Endodermal cell (in vitro differentiated cells): ENCODE measurements around the gene BTBD9. TPM values are rescaled to one million over a fixed set of nuclear protein-coding genes. Genes with fewer than 3 reads are reported as not detected.

Experiments used
- DNase-seq: peaks from one replicate; pipeline ENCODE4 v3.0.0-alpha.2; 2017
- H3K27ac ChIP-seq: 2 replicates; pipeline ENCODE4 v1.5.1; 2013; ENCODE audit warnings: mild to moderate bottlenecking, low read depth, low read length, moderate library complexity
- H3K27me3 ChIP-seq: 2 replicates; pipeline ENCODE4 v1.6.1; 2013; ENCODE audit warnings: mild to moderate bottlenecking, low read length, moderate library complexity; ENCODE audit not compliant: insufficient read depth, control insufficient read depth, poor library complexity, severe bottlenecking
- H3K36me3 ChIP-seq: 2 replicates; pipeline ENCODE4 v1.7.0; 2013; ENCODE audit warnings: mild to moderate bottlenecking, low read length, moderate library complexity; ENCODE audit not compliant: control insufficient read depth, insufficient read depth
- H3K4me1 ChIP-seq: one replicate; pipeline ENCODE4 v1.7.0; 2013; ENCODE audit warnings: low read length; ENCODE audit not compliant: control insufficient read depth, insufficient read depth
- H3K4me3 ChIP-seq: 2 replicates; pipeline ENCODE4 v1.5.1; 2013; ENCODE audit warnings: mild to moderate bottlenecking, low read length, moderate library complexity
- H3K9ac ChIP-seq: 2 replicates; pipeline ENCODE4 v1.6.1; 2013; ENCODE audit warnings: mild to moderate bottlenecking, low read length, moderate library complexity; ENCODE audit not compliant: poor library complexity, severe bottlenecking; ENCODE audit errors: extremely low read depth
- H3K9me3 ChIP-seq: 2 replicates; pipeline ENCODE4 v1.6.1; 2013; ENCODE audit warnings: mild to moderate bottlenecking, low read length, moderate library complexity; ENCODE audit not compliant: control insufficient read depth
- H3K27ac Mint-ChIP-seq: 2 replicates; pipeline ENCODE4 v1.8.0; 2020; ENCODE audit warnings: mixed read lengths
- H3K27me3 Mint-ChIP-seq: 2 replicates; pipeline ENCODE4 v1.8.0; 2021; ENCODE audit warnings: mild to moderate bottlenecking, mixed read lengths; ENCODE audit not compliant: insufficient read depth
- H3K36me3 Mint-ChIP-seq: 2 replicates; pipeline ENCODE4 v1.8.0; 2020; ENCODE audit warnings: low read depth, mixed read lengths
- H3K4me1 Mint-ChIP-seq: 2 replicates; pipeline ENCODE4 v1.8.0; 2020; ENCODE audit warnings: mixed read lengths
- H3K4me3 Mint-ChIP-seq: 2 replicates; pipeline ENCODE4 v1.8.0; 2020; ENCODE audit warnings: mild to moderate bottlenecking, moderate library complexity, mixed read lengths
- H3K9me3 Mint-ChIP-seq: 2 replicates; pipeline ENCODE4 v1.8.0; 2020; ENCODE audit warnings: mild to moderate bottlenecking, mixed read lengths
- WGBS, 2 experiments: methylation state at CpG; one replicate each; pipeline versions ENCODE4 v1.1.5 to v1.1.7; 2013; ENCODE audit warnings: missing lambda C conversion rate in 2 of 2, mixed read lengths in 1 of 2; ENCODE audit not compliant: insufficient coverage in 1 of 2, insufficient read length in 1 of 2; 5-methylcytosine and 5-hydroxymethylcytosine counted together
- total RNA-seq, 2 donors: library from RNA; stranded (reverse); fragmentation: NEBNext Ultra II Directional in 1 of 2; extraction: Animal tissue kit (Norgen Biotek cat#: 25700) in 1 of 2; gene quantifications; 2 replicates in 1 of 2; 3 replicates in 1 of 2; pipeline ENCODE4 v1.2.1, GENCODE V29; 2021
- TF ChIP-seq, protein P1 (sequence below): fragments of 200-600 bp; sonication (generic); conservative IDR thresholded peaks from 2 replicates; pipeline ENCODE4 v1.5.0; 2021; ENCODE audit warnings: antibody characterized with exemption, mild to moderate bottlenecking

The BTBD9 gene
- total RNA-seq, 2 donors from 2014 or later: 7.6 to 12.3 TPM

- Mint-ChIP-seq H3K4me3 (no peak overlapping the region), H3K36me3 (no peaks in the 10 kb centered on the region), H3K27me3 (peaks cover 3% of the 10 kb centered on the region), H3K27ac (no peak overlapping the region), H3K4me1 (peaks cover 8% of the 10 kb centered on the region), H3K9me3 (no peaks in the 10 kb centered on the region)
- no peak overlapping the region for H3K27ac ChIP-seq
- no peak overlapping the region for H3K9ac ChIP-seq
- TF ChIP-seq, protein P1, sequence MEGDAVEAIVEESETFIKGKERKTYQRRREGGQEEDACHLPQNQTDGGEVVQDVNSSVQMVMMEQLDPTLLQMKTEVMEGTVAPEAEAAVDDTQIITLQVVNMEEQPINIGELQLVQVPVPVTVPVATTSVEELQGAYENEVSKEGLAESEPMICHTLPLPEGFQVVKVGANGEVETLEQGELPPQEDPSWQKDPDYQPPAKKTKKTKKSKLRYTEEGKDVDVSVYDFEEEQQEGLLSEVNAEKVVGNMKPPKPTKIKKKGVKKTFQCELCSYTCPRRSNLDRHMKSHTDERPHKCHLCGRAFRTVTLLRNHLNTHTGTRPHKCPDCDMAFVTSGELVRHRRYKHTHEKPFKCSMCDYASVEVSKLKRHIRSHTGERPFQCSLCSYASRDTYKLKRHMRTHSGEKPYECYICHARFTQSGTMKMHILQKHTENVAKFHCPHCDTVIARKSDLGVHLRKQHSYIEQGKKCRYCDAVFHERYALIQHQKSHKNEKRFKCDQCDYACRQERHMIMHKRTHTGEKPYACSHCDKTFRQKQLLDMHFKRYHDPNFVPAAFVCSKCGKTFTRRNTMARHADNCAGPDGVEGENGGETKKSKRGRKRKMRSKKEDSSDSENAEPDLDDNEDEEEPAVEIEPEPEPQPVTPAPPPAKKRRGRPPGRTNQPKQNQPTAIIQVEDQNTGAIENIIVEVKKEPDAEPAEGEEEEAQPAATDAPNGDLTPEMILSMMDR: peak; percentile 97
- no peaks in the 10 kb centered on the region for H3K27me3 ChIP-seq
- DNase-seq: peak; percentile 95
- no peaks in the 10 kb centered on the region for H3K36me3 ChIP-seq
- H3K4me1 ChIP-seq: no peaks in the 10 kb centered on the region
- whole genome bisulfite sequencing, 2 experiments: 39% methylated on average over 3 to 6 of the region's 6 CpGs
- no peaks in the 10 kb centered on the region for H3K9me3 ChIP-seq
- no peak overlapping the region for H3K4me3 ChIP-seq
Measured at GRCh38 chr6:38493931-38494547, 145.7 kb downstream of the BTBD9 start.

GRCh38 chr6:38492031-38492430 lies 147.7 kb downstream of the BTBD9 start:
- H3K27me3 Mint-ChIP-seq: peaks cover 16% of the 10 kb centered on the region
- no peak overlapping the region for H3K4me3 Mint-ChIP-seq
- TF ChIP-seq, protein P1: no peak
- H3K4me1 ChIP-seq: no peaks in the 10 kb centered on the region
- H3K27ac ChIP-seq: no peak overlapping the region
- H3K4me3 ChIP-seq: no peak overlapping the region
- no peaks in the 10 kb centered on the region for H3K9me3 ChIP-seq
- no peaks in the 10 kb centered on the region for H3K9me3 Mint-ChIP-seq
- 94% methylated on average over 2 of the region's 2 CpGs; no CpG with 5 or more reads in 1 of the 2 experiments for WGBS, 2 experiments
- no peak overlapping the region for H3K9ac ChIP-seq
- no peaks in the 10 kb centered on the region for H3K36me3 ChIP-seq
- no peak for DNase-seq
- H3K36me3 Mint-ChIP-seq: no peaks in the 10 kb centered on the region
- H3K4me1 Mint-ChIP-seq: peaks cover 8% of the 10 kb centered on the region
- H3K27ac Mint-ChIP-seq: no peak overlapping the region
- peaks cover 15% of the 10 kb centered on the region for H3K27me3 ChIP-seq

GRCh38 chr6:38489951-38490350 lies 149.8 kb downstream of the BTBD9 start:
- Mint-ChIP-seq H3K9me3 (no peaks in the 10 kb centered on the region), H3K4me3 (no peak overlapping the region), H3K4me1 (peaks cover 16% of the 10 kb centered on the region), H3K27ac (no peak overlapping the region), H3K36me3 (no peaks in the 10 kb centered on the region), H3K27me3 (peaks cover 35% of the 10 kb centered on the region)
- Histone ChIP-seq H3K36me3 (no peaks in the 10 kb centered on the region), H3K4me3 (no peak overlapping the region), H3K9ac (no peak overlapping the region), H3K9me3 (no peaks in the 10 kb centered on the region), H3K4me1 (no peaks in the 10 kb centered on the region), H3K27me3 (peaks cover 36% of the 10 kb centered on the region), H3K27ac (no peak overlapping the region)
- 90 to 100% methylated on average over 1 to 2 of the region's 2 CpGs for WGBS, 2 experiments
- TF ChIP-seq, protein P1: no peak
- DNase-seq: no peak
